ENCODE measurements around the gene TSPAN18.
"Not testable (repeated sequence)": the region's sequence is repeated elsewhere in the genome, so short reads cannot be mapped to it uniquely, and the experiment has no call there.

The TSPAN18 gene

GRCh38 chr11:44858796-44859527 is 132.2 kb downstream of the TSPAN18 start:
- H3K27ac ChIP-seq: no peak overlapping the region
- no peak for DNase-seq (ENCODE audit: low read depth, low spot score)

DNA sequence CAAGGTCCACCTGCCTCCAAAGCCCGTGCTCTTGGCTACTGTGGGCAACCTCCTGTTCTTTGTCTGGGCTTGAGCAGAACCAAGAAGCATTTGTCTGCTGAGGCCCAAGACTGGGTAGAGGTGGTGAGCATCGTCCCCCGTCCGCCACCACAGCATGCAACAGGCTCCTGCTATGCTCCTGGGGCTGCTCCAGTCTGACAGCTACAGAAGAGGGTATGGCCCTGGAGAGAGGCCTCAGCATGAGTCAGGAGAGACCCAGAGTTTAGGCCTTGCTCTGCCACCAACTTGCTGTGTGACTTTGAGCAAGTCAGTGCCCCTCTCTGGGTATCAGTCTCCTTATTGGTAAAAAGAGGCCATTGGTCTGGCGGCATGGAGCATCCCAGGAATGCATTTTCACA is 132.8 kb downstream of the TSPAN18 start:
- DNase-seq (ENCODE audit: low read depth, low spot score): no peak
- no peak overlapping the region for H3K27ac ChIP-seq

DNA sequence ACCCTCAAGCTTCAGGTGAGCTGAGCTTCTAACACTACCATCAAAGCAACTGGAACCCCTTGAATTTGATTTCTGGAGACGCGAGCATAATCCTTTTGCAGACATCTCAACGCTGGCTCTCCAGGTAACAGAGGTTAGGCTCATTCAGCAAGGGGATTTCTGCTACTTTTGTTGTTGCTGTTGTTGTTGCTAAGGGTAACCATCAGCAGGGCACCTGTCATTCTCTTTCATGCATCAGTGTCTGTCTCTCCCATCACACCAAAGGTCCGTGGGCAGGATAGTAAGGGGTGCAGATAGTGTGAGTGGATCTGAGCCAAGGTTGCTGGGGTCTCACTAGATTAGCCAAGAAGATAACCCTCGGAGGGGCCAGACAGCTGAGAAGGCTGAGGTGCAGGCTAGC is 133.6 kb downstream of the TSPAN18 start:
- DNase-seq (ENCODE audit: low read depth, low spot score): no peak
- no peak overlapping the region for H3K27ac ChIP-seq

- H3K27ac ChIP-seq: no peak overlapping the region
- DNase-seq (ENCODE audit: low read depth, low spot score): peak; percentile 87
Measured at GRCh38 chr11:44861849-44862557, 135.2 kb downstream of the TSPAN18 start.

DNA sequence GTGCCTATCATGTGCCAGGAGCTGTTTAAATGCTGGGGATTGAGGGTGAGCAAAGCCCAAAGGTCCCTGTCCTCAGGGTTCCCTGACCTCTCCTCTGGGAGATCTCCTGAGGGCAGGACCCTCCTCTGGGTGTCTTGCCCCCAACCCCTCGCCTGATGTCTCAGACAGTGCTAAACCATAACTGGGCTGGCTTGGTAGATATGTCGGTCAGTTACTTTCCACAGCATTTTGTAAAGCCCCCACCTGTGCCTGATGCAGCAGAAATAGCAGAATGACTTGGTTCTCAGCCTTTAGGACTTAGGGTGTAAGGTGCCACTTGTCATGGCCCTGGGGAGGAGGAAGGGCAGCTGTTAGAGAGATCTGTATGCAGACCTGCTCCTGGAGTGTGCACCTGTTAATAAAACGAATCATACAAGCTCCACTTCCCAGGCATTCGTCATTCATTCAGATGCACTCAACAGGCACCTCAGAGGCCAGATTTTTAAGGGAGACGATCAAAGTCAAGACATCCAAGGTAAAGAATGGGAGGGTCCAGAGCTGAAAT is 135.9 kb downstream of the TSPAN18 start:
- DNase-seq (ENCODE audit: low read depth, low spot score): peak; percentile 8
- no peak overlapping the region for H3K27ac ChIP-seq

GRCh38 chr11:44863231-44863630 is 136.5 kb downstream of the TSPAN18 start:
- no peak overlapping the region for H3K27ac ChIP-seq
- no peak for DNase-seq (ENCODE audit: low read depth, low spot score)

GRCh38 chr11:44865866-44866272 is 139.1 kb downstream of the TSPAN18 start:
- H3K27ac ChIP-seq: no peak overlapping the region
- no peak for DNase-seq (ENCODE audit: low read depth, low spot score)

- no peak overlapping the region for H3K27ac ChIP-seq
- DNase-seq (ENCODE audit: low read depth, low spot score): no peak
Measured at GRCh38 chr11:44866286-44866685, 139.5 kb downstream of the TSPAN18 start.

DNA sequence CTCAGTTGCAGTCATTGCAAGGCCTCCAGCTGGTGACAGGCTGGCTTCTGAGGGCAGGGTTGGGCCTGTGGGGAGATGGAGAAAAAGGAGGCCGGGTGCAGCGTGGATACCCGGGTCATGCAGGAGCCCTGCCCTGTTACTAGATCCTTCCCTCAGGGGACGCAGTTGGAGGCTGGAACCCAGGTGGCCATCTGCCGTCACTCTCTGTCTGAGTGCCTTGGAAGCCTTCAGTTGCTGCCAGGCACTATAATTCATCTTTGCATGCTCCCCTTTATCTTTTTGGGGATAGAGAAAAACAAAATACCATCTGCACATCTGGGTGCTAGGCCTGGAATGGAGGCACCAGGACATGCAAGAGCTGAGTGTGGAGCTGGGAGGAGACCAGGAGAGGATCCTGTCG is 141.3 kb downstream of the TSPAN18 start:
- no peak overlapping the region for H3K27ac ChIP-seq
- DNase-seq (ENCODE audit: low read depth, low spot score): no peak

- H3K27ac ChIP-seq: no peak overlapping the region
- DNase-seq (ENCODE audit: low read depth, low spot score): no peak
Measured at GRCh38 chr11:44868455-44869421, 142.0 kb downstream of the TSPAN18 start.

- H3K27ac ChIP-seq: no peak overlapping the region
- no peak for DNase-seq (ENCODE audit: low read depth, low spot score)
Measured at GRCh38 chr11:44870181-44870580, 143.4 kb downstream of the TSPAN18 start.

DNA sequence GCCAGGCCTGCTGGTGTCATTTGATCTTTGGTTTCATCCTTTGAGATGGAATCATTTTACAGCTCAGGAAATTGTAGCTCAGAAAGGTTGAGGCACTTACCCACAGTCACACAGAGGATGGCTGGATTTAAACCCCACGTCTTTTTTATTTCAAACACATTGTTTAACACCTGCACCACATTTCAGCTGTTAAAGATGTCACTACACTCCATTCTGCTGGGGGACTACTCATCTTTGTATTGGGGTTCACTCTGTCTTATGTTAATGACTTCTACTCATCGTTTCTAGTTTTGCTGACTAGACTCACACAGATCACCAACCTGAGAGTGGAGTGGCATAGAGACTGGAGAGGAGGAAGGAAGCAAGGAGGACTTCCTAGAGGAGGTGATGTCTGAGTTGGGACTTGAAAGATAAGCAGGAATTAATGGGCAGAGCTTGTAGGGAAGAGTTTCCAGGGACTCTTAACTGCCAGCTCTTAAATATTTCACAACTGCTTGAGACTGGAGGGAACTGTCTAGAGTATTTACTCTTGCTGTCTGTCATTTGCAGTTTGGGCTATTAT is 143.9 kb downstream of the TSPAN18 start:
- no peak overlapping the region for H3K27ac ChIP-seq
- no peak for DNase-seq (ENCODE audit: low read depth, low spot score)

DNA sequence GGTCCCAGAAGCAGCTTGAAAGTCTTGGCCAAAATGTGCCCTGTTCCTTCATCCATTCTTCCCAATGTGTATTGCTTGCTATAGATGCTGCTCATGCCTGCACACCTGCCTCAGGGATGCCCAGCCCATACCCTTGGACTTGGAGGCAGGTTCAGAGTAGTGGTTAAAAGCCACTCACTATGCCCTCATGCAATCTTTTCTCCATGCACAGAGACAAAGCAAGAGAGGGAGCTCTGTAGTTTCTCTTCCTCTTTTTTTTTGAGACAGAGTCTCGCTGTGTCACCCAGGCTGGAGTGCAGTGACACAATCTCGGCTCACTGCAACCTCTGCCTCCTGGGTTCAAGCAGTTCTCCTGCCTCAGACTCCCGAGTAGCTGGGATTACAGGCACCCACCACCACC is 144.9 kb downstream of the TSPAN18 start:
- not testable (repeated sequence) for H3K27ac ChIP-seq; DNase-seq (ENCODE audit: low read depth, low spot score)

- no peak overlapping the region for H3K27ac ChIP-seq
- no peak for DNase-seq (ENCODE audit: low read depth, low spot score)
Measured at GRCh38 chr11:44872556-44872955, 145.8 kb downstream of the TSPAN18 start.

GRCh38 chr11:44873537-44873936 is 146.8 kb downstream of the TSPAN18 start:
- no peak overlapping the region for H3K27ac ChIP-seq

DNA sequence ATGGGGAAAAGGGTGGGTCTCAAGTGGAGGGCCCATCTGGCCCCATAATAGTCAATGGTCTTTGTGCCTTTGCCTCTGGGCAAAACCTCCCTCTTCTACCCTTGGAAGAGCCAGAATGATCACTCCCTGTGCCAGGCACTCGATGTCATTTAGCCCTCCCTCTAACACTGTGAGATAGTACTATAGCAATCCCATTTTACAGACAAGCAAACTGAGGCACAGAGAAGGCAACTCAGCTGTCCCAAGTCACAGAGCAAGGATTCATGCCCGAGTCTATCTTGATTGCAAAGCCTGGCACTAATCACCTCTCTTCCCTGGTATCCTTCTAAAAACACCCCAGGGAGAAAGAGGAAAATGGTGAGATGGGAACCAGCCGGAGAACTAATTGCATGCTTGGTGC is 147.5 kb downstream of the TSPAN18 start:
- no peak for DNase-seq (ENCODE audit: low read depth, low spot score)

More at GRCh38 chr11:44873537-44873936, 146.8 kb downstream of the TSPAN18 start:
- DNase-seq (ENCODE audit: low read depth, low spot score): no peak

DNA sequence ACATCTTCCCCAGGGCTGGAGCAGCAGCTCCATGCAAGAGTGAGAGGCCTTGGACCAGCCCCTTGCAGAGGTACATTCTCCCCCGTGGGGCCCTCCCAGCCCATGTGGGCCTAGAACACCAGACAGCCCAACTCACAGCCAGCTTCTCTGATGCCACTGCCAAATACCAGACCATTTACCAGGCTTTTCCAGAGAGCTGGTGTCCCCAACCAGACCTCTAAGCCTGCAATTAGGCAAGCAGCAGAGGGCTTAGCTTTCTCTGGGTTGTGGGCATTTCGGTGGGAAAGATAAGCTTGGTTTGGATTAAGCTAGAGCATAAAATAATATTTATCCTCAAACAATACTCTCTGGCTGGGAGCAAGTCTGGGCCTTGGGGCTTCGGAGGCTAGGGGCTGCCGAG is 148.3 kb downstream of the TSPAN18 start:
- H3K27ac ChIP-seq: no peak overlapping the region
- DNase-seq (ENCODE audit: low read depth, low spot score): no peak

More for the DNA sequence above, 147.5 kb downstream of the TSPAN18 start:
- H3K27ac ChIP-seq: no peak overlapping the region

DNA sequence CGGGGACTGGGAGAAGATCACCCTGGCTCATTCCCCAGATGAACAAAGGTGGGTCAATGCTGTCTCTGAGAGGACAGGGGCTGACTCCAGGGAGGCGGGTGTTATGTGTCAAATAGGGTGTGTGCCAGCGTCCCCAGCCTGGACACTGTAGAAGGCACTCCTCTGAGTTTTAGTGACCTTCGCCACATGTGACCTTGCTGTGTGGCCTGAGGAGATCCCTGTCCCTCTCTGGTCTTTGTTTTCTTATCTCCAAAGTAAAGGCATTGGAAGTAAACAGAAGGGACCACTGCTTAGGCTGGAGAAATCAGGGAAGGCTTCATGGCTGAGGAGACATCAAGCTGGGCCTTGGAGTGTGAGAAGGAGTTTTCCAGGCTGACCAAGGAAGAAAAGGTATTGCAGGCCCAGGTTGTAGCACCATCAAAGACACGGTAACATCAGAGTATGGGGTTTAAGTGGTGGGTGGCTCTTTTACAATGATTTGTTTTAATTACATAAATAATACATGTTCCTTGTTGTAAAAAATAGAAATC is 149.5 kb downstream of the TSPAN18 start:
- H3K27ac ChIP-seq: no peak overlapping the region
- DNase-seq (ENCODE audit: low read depth, low spot score): no peak

DNA sequence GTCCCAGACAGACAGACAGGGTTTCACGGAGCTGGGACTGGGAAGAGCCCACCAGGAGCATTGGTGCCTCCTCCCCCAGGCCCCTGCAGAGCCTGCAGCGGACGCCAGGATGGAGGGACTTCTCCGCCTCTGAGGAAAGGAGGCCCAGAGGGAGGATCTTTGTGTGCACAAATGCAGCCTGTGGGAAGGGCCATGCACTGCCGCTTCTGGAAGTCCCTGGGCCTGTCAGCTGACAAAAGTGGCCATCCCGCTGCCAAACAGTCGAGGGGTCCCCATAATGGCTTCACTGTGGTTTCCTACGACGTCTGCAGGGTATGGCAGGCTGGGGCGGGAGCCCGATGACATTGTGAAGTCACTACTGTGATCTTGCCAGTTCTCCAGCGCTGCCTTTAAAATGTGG is 150.1 kb downstream of the TSPAN18 start:
- H3K27ac ChIP-seq: no peak overlapping the region
- DNase-seq (ENCODE audit: low read depth, low spot score): no peak

All from epithelial cell of prostate (primary cell).